GM06990 (cell line): ENCODE data around the gene PITX3.

Source experiments
- DNase-seq: peaks from one replicate; pipeline ENCODE4 v3.0.0-alpha.2; 2011; ENCODE audit not compliant: insufficient read length; ENCODE audit errors: extremely low read depth
- H3K27me3 ChIP-seq: replicated peaks from 2 replicates; pipeline ENCODE4 v1.6.0; 2011; ENCODE audit warnings: low read length; ENCODE audit not compliant: control insufficient read depth, insufficient read depth
- H3K36me3 ChIP-seq: 2 replicates; pipeline ENCODE4 v1.5.1; 2011; ENCODE audit warnings: low read length; ENCODE audit not compliant: control insufficient read depth, insufficient read depth
- H3K4me3 ChIP-seq: replicated peaks from 2 replicates; pipeline ENCODE4 v1.5.1; 2011; ENCODE audit warnings: low read depth, mild to moderate bottlenecking, control low read depth, low read length
- TF ChIP-seq, protein P1 (sequence below): IDR thresholded peaks from 2 replicates; pipeline ENCODE4 v1.5.1; 2011; ENCODE audit warnings: low read length, control low read depth, mild to moderate bottlenecking, inconsistent platforms; ENCODE audit not compliant: insufficient read depth, poor library complexity, severe bottlenecking

PITX3 gene

GRCh38 chr10:102286216-102286615 lies 44.9 kb upstream of the PITX3 start:
- DNase-seq, result no peak
- no peak overlapping the region for H3K4me3 ChIP-seq
- TF ChIP-seq, protein P1, sequence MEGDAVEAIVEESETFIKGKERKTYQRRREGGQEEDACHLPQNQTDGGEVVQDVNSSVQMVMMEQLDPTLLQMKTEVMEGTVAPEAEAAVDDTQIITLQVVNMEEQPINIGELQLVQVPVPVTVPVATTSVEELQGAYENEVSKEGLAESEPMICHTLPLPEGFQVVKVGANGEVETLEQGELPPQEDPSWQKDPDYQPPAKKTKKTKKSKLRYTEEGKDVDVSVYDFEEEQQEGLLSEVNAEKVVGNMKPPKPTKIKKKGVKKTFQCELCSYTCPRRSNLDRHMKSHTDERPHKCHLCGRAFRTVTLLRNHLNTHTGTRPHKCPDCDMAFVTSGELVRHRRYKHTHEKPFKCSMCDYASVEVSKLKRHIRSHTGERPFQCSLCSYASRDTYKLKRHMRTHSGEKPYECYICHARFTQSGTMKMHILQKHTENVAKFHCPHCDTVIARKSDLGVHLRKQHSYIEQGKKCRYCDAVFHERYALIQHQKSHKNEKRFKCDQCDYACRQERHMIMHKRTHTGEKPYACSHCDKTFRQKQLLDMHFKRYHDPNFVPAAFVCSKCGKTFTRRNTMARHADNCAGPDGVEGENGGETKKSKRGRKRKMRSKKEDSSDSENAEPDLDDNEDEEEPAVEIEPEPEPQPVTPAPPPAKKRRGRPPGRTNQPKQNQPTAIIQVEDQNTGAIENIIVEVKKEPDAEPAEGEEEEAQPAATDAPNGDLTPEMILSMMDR, result no peak
- no peaks in the 10 kb centered on the region; the same call in none of the 2 replicates for H3K36me3 ChIP-seq
- H3K27me3 ChIP-seq, result no peaks in the 10 kb centered on the region

DNA sequence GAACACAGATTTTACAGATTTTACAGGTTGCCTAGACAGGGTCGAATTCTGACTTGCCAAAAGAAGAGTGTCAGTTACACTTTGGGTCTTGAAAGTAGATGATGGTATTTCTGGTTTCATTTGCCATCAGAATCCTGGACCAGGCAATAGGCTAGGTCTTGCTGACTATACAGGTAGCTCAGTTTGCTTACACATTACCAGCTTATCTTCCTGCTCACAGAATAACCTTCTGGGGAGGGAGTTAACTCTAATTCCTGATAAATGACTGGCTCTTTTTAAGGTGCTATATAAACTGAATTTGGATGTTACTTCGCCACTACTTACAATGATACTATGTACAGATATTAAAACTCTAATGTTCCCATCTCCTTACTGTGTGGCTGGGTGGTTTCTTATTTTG lies 43.8 kb upstream of the PITX3 start:
- TF ChIP-seq, protein P1, result no peak
- DNase-seq, result no peak
- H3K27me3 ChIP-seq, result no peaks in the 10 kb centered on the region
- no peak overlapping the region for H3K4me3 ChIP-seq
- no peaks in the 10 kb centered on the region; the same call in none of the 2 replicates for H3K36me3 ChIP-seq

- H3K4me3 ChIP-seq, result no peak overlapping the region; the same call in 1 of the 2 replicates
- TF ChIP-seq, protein P1, result no peak
- no peaks in the 10 kb centered on the region for H3K27me3 ChIP-seq
- DNase-seq, result no peak
- no peaks in the 10 kb centered on the region; the same call in none of the 2 replicates for H3K36me3 ChIP-seq
Observed at GRCh38 chr10:102284531-102284930, 43.2 kb upstream of the PITX3 start.

DNA sequence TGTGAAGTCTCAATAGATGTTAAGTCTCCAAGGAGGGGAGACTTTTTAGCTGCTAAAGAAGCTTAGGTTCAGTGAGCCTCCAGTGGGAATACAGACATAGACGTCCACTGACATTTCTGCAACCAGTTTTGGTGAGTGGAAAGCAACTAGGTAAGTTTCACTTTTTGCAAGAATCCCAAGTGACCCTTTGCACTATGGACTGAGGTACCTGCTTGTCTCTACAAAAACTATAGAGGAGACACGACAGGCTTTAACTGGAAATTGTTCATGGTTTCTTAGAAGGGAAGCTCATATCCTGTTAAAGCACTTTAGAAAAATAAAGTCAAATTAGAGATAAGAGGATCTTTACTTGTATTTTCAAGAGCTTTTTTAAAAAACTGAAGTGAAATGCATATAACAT lies 42.6 kb upstream of the PITX3 start:
- DNase-seq, result no peak
- no peaks in the 10 kb centered on the region; the same call in none of the 2 replicates for H3K36me3 ChIP-seq
- H3K27me3 ChIP-seq, result no peaks in the 10 kb centered on the region
- TF ChIP-seq, protein P1, result no peak
- peak overlapping the region; percentile 37 for H3K4me3 ChIP-seq

DNA sequence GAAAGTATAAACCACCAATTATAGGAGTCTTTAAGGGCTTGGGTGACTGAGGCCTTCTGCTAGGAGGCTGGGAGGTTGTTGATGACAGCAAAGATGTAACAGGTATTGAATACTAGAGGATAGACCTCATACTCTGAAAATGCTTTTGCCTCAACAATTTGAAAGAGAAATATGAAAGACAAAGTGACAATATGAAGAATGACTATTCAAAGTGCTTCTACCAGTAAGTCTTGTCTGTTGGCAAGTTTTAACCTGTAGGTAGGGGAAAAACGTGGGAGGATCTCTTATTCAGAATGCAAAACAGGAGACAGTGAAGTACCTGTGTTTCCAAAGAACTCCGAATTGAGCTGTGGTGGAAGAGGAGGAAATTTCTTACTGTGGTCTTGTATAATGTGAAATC lies 42.2 kb upstream of the PITX3 start:
- H3K4me3 ChIP-seq, result peak overlapping the region; percentile 37
- TF ChIP-seq, protein P1, result no peak
- no peaks in the 10 kb centered on the region for H3K27me3 ChIP-seq
- DNase-seq, result no peak
- no peaks in the 10 kb centered on the region; the same call in 1 of the 2 replicates for H3K36me3 ChIP-seq

- DNase-seq, result no peak
- Histone ChIP-seq H3K4me3 (no peak overlapping the region), H3K27me3 (no peaks in the 10 kb centered on the region), H3K36me3 (no peaks in the 10 kb centered on the region; the same call in none of the 2 replicates)
- TF ChIP-seq, protein P1, result no peak
Observed at GRCh38 chr10:102281102-102281487, 39.8 kb upstream of the PITX3 start.
